HG02852 (cell line): ENCODE measurements around the gene BCKDHA.
"Not testable (repeated sequence)": the region's sequence is repeated elsewhere in the genome, so short reads cannot be mapped to it uniquely, and the experiment has no call there.

Experiments
- ATAC-seq: cut with Tn5 transposase; IDR thresholded peaks from one replicate; pipeline ENCODE4 v1.9.1; 2021; ENCODE audit warnings: mild to moderate bottlenecking, moderate library complexity; ENCODE audit not compliant: unreplicated experiment

BCKDHA gene

DNA sequence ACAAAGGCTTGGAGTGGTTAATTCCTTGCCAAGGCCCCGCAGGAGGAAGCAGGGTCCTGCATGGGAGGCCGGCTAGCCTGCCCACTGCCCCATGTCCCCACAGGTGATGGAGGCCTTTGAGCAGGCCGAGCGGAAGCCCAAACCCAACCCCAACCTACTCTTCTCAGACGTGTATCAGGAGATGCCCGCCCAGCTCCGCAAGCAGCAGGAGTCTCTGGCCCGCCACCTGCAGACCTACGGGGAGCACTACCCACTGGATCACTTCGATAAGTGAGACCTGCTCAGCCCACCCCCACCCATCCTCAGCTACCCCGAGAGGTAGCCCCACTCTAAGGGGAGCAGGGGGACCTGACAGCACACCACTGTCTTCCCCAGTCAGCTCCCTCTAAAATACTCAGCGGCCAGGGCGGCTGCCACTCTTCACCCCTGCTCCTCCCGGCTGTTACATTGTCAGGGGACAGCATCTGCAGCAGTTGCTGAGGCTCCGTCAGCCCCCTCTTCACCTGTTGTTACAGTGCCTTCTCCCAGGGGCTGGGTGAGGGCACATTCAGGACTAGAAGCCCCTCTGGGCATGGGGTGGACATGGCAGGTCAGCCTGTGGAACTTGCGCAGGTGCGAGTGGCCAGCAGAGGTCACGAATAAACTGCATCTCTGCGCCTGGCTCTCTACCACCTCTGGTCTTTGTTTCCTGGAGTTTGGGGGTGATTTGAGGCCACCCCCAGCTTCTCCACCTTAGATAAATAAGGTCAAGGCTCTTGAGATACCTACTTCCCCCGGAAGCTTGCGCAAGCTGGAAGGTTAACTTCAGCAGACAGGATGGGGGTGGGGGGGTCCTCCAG lies 26.9 kb downstream of the BCKDHA start:
- no peak for ATAC-seq

DNA sequence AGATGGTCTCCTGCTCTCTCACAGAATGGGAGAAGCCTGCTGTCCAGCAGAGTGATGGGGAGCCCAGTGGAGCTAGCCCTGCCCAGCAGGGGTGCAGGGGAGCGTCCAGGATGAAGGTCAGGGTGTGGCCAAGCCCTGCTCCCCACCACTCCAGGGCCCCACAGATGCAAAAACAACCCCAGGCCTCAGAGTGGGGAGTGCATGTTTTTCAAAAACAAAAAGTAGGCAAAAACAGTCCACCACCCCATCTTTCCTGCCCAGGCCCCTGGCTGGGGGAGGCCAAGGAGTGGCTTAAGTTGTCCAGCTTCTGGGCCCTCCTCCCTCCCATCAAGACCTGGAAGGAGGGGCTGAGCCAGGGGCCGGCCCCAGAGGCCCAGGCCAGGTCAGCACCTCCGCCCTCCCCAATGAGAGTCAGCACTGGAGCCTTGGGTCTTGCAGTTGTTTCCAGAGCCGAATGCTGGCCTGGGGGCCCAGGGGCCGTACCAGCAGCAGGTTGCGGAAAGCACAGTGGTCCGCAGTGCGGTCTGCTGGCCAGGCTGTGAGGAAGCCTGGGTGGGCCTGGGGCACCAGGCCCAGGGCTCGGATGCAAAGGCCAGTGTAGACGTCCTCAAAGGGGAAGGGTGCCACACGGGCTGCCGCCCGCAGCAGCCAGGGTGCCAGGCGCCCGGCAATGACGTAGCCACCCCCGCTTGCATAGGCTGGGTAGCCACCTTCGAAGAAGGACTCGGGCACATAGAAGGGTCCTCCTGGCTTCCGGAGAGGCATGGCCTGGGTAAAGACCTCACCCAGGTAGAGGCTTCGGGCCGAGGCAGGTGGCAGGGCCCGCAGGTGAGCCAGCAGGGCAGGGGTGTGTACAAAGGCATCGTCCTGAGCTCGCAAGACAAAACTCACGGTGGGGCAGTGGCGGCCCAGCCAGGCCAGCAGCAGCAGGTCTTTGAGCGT lies 27.8 kb downstream of the BCKDHA start:
- no peak for ATAC-seq

DNA sequence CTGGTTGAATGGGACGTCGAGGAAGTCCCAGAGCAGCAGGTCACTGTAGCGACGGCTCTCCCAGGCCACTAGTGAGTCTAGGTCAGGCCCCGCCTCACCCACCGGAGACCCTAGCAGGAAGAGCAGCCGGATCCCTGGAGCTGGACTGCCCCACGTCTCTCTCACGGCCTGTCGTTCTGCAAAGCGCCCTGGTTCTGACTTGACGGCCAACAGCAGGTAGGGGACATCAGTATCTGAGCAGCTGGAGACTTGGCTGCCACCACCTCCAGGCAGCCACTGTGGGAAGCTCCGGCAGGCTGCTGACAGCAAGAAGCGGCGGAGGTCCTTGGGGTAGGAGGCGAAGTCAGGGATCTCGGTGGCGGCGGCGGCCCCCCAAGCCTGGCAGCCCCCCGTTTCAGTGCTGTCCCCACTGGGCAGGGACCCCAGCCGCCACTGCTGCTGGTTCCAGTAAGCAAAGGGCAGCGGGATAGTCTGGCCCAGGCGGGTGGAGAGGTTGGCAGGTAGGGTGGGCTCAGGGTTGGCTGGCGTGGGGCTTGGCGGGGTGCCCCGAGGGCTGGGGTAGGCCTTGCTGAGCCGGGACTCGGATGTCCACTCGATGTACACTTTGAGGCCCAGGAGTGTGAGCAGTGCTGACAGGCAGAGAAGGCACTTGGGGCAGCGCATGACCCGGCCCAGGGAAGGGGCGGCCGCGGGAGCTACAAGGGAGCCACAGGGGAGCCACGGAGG lies 28.7 kb downstream of the BCKDHA start:
- no peak for ATAC-seq

DNA sequence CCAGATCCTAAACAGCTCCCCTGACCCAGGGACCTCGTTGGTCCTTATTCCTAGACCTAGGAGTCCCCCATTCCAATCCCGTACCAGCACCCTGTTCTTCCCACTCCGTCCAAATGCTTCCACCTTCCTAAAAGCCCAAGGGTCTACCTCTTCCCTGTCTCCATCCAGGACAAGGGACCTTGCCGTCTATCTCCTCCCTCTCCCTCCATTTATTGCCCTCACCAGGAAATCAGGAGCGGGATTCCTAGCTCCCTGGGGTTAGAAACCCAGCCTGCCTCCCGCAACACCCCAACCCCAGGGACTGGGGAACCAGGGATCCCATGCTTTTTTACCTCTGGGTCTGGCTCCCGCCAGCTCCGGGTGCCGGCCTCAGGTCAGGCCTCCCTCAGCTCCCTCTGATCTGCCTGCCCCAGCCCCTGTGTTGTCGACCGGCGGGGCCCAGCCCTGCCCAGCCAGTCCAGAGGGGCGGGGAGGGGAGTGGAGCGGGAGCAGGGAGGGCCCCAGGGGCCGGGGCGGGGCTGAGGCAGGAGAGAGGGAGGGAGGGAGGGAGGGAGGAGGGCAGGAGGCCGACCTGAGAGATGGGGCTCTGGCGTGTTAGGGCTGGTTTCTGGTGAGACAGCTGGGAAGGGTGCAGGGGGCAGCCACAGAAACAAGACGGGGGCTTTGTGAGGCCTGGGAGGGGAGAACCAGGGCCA lies 29.5 kb downstream of the BCKDHA start, which contains the start of gene B3GNT8:
B3GNT8 (minus strand) TSS at position 423 of the 695 bp plus-strand sequence. CDS start 596 bp downstream, outside the sequence.
- no peak for ATAC-seq

DNA sequence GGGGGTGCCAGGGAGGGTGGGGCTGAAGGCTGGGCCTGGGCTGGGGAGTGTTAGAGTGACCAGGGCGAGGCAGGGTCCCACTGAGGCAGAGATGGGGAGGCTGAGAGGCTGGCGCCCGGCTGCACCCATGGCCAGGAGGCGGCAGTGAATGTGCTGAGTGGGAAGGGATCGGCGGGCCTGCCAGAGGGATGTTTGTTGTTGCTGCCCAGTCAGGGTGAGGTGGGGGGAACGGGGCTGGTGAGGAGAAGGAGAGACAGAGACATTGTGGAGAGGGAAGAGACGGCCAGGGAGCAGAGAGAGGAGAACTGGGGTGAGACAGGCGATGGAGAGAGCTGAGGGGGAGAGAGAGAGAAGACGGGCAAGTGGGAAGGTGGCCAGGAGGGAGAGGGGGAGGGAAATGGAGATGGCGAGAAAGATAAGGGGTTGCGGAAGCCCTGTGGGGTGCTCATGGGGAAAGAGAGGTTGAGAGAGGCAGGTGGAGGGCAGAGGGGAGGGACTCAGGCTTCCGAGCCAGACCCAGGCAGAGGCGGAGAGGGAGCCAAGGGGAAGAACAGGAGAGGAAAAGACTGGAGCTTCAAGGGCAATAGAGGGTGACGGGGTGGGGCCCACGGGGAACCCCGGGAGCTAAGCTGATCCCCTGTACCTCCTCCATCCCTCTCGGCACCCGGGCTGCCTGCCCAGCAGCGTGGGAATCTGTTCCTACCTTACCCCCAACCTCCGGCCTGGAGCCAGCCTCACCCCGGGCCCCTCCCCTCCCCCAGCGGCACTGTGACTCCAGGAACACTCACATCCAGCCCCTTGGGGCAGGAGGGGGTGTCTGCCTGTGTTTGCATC lies 30.2 kb downstream of the BCKDHA start:
- no peak for ATAC-seq

DNA sequence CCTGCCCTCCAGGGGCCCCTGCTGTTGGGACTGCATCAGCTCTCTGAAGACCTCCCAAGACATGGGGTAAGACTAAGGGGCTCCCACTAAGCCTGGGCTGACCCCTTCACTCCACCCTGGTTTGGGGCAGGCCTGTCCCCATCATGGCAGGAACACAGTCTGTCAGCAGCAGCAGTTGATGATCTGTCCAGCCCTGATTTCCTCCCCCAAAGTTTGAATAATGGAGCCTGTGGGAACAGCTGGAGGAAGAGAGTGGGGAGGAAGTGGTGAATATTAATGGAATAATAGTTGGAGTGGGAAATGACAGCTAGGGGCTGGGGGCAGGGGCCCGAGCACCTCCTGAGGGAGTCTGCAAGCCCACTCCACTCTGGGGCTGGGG lies 30.9 kb downstream of the BCKDHA start:
- no peak for ATAC-seq

DNA sequence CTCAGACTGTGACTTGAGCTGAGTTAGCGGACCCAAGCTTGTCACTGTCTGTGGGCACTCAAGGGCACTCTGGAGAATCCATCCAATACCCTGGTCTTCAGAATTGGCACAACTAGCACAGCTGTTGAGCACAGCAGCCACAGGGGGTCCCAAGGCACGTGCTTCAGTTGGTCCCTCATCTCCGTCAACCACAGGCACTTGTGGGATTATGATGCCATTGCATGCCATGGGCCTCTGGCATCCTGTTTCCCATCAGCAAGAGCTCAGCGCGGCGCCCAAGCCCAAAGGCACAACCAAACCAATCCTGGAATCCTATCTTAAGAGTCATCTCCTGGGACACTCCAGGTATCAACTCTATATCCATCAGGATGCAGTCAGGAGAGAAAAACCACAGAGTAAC lies 33.3 kb downstream of the BCKDHA start:
- ATAC-seq = no peak

DNA sequence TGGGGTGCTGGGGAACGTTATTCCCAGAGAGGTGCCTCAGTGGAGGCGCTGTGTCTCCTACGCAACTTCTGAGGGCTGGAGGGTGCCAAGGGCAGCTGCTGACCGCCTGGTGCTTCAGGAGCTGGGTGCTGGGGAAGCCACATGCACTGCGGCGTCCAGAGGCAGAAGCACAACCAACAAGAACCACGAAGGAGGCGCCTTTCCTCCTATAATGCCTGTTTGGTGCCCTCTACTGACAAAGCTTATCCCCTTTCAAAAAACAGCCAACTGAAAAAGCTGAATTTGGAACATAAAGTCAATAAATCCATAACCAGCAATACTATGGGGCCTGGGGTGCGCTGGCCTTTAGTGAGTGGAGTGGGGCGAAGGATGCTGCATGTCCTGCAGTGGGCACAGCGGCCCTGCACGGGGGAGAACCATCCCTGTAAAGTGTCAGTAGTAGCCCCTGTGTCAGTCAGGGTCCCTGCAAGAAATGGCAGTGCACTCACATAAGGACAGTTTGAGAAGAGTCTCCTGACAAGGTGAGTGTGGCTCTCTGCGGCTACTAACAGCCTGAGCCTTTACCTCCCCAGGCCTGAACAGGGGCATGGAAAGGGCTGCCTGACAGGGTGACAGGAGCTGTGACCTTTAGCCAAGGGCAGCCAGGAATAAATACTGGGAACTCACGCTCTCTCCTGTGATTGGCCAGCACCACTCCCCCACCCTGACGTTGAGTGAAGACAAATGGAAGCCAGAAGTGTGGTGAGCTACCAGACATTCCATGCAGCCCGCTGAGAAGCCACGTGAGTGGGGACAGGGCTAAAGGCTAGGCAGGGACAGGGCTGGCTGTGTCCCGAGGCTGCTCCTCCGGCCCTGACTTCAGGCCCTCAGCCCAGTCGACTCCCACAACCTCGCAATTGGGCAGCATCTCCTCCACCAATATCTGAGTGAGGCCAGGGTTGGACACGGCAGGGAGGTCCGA lies 34.1 kb downstream of the BCKDHA start:
- ATAC-seq = no peak

DNA sequence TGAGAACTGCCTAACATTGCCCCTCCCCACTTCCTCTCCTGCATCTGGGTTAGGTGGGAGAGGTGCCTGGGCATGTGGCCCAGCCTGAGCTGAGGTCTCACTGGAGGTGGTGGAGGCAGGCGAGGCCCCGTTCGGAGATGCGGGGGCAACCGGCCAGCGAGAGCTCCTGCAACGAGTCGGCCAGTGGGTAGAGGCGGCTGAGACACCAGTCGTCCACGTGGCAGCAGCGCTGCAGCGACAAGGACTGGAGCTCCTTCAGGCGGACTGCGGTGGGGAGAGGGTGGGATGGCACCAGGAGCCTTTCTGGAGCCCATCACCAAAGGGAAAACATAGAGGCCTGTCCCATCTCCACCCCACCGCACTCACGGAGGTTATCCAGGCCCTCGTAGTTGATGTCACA lies 35.6 kb downstream of the BCKDHA start:
- ATAC-seq = no peak

DNA sequence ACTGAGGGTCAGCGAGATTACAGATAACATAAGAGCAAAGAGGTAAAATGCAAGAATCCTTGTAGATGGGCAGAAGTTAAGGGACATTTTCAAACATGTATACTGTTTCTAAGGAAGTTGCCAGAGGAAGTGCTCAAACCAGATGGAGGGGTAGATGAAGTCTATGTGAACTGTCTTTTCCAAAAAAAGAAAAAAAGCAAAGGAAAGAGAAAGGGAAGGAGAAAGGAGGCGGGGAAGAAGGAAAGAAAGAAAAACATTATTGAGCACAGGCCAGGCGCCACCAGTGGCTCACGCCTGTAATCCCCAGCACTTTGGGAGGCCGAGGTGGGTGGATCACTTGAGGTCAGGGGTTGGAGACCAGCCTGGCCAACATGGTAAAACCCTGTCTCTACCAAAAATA lies 36.8 kb downstream of the BCKDHA start:
- no peak for ATAC-seq

DNA sequence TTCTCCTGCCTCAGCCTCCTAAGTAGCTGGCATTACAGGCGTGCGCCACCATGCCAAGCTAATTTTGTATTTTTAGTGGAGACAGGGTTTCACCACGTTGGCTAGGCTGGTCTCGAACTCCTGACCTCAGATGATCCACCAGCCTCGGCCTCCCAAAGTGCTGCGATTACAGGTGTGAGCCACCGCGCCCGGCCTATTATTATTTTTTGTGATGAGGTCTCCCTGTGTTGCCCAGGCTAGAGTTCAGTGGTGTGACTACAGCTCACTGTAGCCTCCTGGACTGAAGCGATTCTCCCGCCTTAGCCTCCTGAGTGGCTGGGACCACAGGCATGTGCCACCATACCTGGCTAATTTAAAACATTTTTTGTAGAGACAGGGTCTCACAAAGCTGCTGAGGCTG lies 37.8 kb downstream of the BCKDHA start:
- not testable (repeated sequence) for ATAC-seq

DNA sequence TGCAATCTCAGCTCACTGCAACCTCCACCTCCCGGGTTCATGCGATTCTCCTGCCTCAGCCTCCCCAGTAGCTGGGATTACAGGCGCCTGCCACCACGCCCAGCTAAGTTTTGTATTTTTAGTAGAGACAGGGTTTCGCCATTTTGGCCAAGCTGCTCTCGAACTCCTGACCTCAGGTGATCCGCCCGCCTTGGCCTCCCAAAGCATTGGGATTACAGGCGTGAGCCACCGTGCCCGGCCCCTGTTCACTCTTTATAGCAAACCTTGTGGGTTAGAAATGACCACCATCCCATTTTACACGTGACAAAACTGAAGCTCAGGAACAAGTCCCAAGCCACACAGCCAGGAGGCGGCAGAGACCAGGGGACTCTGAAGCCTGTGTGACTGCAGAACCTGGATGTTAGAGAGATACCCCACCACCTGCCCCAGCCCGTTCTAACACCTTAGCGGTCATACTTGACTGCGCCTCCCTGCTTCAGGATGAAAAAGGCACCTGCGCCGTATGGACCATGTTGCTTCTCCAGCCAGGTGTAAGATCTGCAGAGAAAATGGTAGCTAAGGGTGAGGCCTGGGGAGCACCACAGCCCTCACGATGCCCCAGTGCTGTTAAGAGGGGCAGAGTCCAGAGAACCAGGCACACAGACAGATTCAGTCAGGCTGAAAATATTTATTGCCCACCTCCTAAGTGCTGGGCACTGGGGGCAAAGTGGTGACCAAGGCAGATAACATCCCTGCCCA lies 38.5 kb downstream of the BCKDHA start:
- ATAC-seq = no peak

DNA sequence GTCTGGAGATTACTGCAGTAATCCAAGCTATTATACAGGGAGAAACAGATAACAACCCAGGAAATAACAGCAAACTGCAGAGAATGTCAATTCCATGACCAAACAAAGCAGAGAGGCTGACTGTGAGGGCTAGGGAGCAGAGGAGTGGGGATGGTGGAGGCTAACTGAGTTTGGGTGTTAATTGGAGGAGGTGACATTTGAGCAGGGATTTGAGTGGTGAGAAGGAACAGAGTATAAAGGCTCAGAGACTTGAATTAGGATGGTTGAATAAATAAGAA lies 39.0 kb downstream of the BCKDHA start:
- no peak for ATAC-seq

DNA sequence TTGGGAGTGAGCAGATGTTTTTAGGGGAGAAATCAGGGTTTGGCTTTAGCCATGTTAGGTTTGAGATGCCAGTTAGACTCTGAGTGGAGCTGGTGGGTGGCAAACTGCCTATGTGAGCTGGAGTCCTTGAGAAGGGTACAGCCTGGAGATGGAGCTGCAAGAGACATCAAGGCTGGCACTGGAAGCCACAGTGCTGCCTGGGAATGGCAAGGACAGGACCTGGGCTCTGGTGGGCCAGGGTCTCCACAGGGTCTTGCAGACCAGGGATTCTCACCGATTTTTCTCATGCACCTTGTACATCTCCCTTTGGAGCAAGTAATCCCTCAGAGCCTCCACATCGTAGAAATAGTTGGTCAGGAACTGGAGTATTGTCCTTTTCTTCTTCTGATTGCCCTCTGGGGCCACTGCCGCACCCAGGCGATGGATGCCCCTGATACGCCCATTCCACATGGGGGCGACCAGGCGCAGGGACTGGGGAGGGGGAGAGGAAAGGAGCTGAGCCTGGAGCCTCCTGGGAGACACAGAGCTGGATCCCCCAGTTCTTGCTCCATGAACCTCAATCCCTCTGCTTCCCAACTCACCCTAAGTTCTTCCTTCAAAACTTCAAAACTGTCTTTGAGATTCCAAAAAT lies 40.4 kb downstream of the BCKDHA start:
- ATAC-seq = no peak

DNA sequence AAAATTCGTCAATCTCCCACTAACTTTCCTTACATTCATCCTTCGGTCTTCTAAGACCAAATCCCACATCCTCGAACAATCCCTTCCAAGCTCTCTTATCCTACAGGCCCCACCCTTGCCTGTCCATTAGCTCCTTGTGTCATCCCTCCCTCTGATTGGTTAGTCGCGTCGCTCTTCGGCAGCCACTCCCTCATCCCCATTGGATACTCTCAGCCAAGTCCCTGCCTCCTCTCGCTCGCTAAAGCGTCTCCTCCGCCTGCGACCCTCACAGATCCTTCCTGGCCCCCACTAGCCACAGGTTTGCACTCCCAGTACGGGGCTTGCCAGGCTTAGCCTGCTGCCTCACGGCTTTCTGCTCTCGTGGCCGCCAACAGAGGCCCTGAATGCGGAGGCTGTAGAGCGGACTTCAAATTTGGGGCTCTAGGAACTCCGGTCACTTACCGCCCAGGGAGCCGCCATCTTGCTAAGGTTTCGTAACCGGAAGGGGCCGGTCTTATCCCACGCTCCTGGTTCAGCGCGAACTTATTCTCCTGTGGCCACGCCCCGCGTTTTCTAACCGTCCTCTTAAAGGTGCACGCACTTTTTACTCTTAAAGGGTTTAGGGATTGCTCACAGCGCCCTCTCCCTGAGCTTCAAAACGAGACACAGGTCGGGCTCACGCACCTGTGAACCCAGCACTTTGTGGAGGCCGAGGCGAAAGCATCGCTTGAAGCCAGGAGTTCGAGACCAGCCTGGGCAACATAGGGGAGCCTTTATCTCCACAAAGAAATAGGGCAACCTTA lies 42.0 kb downstream of the BCKDHA start, which contains the start of gene DMAC2:
DMAC2 (minus strand) TSS at position 472 of the 782 bp plus-strand sequence; CDS start at position 459, 13 bp downstream.
- ATAC-seq = peak; percentile 90

DNA sequence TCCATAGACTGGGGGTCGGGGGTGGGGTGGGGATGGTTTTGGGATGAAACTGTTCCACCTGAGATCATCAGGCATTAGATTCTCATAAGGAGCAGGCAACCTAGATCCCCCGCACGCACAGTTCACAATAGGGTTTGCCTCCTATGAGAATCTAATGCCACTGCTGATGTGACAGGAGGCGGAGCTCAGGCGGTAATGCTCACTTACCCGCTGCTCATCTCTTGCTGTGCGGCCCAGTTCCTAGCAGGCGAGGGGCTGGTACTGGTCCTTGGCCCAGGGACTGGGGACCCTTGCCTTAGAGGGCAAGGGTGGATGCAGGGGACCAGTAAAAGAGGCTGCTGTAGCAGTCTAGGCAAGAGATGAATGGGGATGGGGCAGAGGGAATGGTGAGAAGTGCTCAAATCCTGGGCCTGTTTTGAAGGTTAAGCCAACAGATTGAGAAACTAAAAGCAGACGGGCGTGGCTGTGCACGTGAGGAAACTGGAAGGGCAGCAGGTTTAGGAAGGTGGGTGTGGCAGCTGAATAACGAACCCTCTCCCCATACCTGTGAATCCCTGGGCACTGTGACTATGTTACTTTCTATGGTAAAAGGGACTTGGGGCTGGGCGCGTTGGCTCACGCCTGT lies 43.8 kb downstream of the BCKDHA start:
- no peak for ATAC-seq
